Measurements from ENCODE around the gene B3GAT3. TPM values are rescaled to one million over a fixed set of nuclear protein-coding genes. Genes with fewer than 3 reads are reported as not detected.

B3GAT3 gene
- total RNA-seq, 1 experiment from 2014 or later, result 67.4 TPM

GRCh38 chr11:62607714-62608113, 14.1 kb downstream of the B3GAT3 start:
- no peak for DNase-seq (ENCODE audit: low spot score)
- in situ Hi-C loops (cut with HindIII; ENCODE audit: low sequenced_read_pairs), result no loop called here

- DNase-seq (ENCODE audit: low spot score), result no peak
- in situ Hi-C loops (cut with HindIII; ENCODE audit: low sequenced_read_pairs), result no loop called here
These were observed 15.9 kb downstream of the B3GAT3 start for GRCh38 chr11:62605902-62606301.

- no peak for DNase-seq (ENCODE audit: low spot score)
- in situ Hi-C loops (cut with HindIII; ENCODE audit: low sequenced_read_pairs), result no loop called here
These were observed 16.3 kb downstream of the B3GAT3 start for GRCh38 chr11:62605467-62605866.

DNA sequence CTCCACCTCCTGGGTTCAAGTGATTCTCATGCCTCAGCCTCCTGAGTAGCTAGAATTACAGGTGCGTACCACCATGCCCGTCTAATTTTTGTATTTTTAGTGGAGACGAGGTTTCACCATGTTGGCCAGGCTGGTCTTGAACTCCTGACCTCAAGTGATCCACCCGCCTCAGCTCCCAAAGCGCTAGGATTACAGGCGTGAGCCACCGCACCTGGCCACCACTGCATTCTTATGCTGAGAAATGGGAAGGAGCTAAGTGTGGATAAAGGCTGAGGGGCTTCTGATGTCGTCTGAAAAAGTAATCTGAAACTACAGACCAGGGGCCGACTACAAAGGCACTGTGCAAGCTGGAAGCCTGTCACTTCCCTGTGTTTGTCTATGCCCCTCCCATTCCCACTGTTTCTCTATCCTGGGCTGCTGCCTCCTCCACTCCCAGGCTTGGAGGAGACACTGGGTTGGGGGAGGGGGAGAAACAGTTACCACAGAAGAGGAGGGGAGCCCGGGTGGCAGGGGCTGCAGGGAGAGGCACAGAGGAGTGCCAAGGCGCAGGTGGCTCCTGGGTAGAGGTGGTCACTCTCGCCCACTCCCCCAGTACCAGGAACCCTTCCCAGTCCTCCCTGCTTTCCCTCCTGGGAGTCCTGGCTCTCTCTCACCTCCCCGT, 17.2 kb downstream of the B3GAT3 start:
- in situ Hi-C loops (cut with HindIII; ENCODE audit: low sequenced_read_pairs), result no loop called here
- DNase-seq (ENCODE audit: low spot score), result no peak

- in situ Hi-C loops (cut with HindIII; ENCODE audit: low sequenced_read_pairs), result no loop called here
These were observed 17.9 kb downstream of the B3GAT3 start for GRCh38 chr11:62603776-62604299.

DNA sequence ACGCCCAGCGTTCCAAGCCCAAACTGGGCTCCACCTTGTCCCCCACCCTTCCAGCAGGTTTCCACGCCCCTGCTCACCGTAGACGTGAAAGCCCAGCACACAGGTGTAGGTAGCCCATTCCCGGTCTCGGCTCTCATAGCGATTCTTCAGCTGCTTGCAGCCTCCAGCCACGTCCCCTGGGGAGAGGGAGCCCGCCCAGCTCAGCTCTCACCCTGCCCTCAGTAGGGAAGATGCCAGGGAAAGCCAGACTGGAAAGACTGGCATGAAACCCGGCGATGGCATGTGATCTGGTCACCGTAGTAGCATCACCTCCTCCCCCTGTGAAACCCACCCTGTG, 18.7 kb downstream of the B3GAT3 start:
- DNase-seq (ENCODE audit: low spot score), result no peak
- in situ Hi-C loops (cut with HindIII; ENCODE audit: low sequenced_read_pairs), result no loop called here

More at GRCh38 chr11:62603776-62604299, 17.9 kb downstream of the B3GAT3 start:
- DNase-seq (ENCODE audit: low spot score), result no peak

DNA sequence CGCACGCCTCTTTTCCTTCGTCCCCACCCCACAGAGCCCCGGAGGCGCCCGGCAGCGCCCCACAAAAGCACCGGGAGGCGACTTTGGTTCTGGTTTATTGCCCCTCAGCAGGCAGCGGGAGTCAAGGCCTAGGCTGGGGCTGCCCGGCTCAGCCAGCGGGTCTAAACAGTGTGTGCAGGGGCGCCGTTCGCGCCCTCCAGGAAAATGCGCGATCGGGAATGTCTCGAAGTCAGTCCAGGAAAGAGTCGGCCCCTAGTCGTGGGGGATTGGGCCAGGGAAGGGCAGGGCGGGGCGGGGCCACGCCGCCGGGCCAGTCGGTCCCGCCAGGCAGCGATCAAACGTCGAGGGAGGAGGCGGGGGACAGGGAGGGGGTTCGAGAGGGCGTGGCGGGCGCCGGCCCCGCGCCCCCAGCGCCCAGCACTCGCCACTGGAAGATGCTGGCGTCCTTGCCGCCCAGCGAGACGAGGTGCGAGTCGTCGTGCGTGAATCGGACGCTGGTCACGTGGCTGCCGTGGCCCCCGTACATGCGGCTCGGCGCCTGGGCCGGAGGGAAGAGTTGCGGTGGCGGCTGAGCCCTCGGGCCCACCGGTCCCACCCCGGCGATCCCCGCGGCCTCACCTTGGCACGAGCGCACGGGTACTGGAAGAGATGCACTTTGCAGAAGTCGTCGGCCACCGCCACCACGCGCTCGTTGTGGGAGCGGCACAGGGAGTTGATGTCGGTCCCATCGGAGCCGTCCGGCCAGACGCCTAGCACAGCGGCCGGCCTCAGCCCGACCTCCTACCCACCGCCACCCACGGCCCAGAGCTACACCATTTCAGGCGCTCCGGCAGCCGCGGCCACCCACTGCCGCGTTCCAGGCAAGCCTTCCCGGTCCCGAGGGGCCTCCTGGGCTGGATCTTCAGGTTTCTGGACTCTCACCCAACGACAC, 19.4 kb downstream of the B3GAT3 start:
- DNase-seq (ENCODE audit: low spot score), result peak; percentile 66
- in situ Hi-C loops (cut with HindIII; ENCODE audit: low sequenced_read_pairs), result no loop called here

DNA sequence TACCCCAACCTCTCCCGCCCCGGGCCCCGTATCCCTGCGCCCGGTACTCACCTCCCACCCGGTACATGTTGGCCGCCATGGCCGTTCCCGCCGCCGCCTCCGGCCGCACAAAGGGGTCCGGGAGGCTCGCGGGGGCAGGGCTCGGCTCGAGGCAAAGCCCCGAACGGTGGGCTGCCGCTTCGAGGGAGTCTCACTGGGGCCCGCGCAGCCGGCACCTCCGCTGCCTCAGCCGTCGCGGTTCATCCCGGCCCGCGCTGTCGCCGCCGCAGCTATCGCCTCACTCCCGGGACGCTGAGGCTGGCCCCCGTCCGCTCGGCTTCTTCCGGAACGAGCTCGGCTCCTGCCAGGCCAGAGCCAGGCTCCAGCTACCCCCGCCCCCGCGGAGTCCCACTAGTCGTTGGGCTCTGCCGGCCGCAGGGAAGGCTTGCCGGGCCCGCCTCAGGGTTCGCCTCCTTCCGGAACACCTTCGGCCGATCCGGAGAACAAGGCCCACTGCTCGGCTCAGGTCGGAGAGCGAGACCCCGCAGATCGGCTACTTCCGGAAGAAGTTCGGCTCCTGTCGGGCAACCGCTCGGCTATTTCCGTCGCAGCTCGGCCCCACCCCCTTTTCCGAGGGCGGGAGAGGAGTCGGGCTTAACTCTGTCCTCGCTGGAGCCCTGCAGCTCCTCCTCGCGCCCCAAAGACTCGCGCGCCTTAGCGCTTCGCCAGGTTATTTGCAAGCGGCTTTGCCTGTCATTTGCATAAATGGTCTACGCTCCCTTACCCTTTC, 20.2 kb downstream of the B3GAT3 start, which contains the start of gene MTA2:
Gene MTA2, minus strand, starts transcription at position 494 of the 769 bp plus-strand sequence. Its CDS starts 415 bp downstream, at position 79.
- DNase-seq (ENCODE audit: low spot score), result peak; percentile 97
- in situ Hi-C loops (cut with HindIII; ENCODE audit: low sequenced_read_pairs), result no loop called here

DNA sequence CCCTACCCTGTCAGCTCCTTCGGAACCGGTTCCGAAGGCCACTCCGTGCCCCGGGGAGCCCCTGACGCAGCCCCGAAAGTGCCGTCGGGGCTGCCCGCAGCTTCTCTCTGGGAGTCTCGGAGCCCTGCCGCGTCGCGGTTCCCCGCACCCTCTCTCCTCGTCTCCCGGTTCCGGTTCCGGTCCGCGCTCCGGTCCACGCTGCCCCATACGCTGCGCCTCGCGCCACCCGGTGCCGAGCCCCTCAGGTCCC, 20.7 kb downstream of the B3GAT3 start:
- in situ Hi-C loops (cut with HindIII; ENCODE audit: low sequenced_read_pairs), result no loop called here
- DNase-seq (ENCODE audit: low spot score), result no peak

DNA sequence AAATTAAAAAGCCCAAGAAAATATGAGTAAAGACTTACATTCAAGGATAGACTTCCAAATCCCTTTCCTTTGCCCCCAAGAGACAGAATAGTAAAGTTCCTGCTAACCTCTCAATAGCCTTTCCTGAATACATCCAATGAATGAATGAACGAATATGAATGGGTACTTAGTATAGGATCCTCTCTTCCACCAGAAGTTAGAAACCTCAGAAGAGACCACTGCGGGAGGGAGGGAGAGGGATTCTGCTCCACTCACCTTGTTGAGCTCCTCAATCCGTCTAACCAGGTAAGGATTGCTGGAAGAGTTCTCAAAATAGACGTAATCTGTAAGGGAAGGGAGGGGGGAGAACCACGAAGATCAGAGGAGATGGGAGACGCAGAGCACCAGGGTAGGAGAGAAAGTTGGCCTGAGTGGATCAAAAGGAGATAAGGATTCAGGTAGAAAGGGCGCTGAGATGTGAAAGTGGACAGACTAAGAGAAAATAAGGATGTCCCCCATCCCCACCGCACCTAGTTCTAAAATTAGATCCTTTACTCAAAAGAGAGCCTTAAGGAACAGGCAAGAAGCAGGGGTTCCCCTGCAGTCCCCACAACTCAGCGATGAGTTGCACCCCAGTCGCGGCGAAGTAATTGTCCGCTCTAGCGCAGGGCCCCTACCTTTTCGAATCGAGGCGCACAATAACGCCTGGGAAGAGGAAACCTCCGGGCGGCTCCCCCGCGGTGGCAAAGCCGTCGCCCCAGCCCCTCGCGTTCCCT, 21.2 kb downstream of the B3GAT3 start:
- no peak for DNase-seq (ENCODE audit: low spot score)
- in situ Hi-C loops (cut with HindIII; ENCODE audit: low sequenced_read_pairs), result no loop called here

DNA sequence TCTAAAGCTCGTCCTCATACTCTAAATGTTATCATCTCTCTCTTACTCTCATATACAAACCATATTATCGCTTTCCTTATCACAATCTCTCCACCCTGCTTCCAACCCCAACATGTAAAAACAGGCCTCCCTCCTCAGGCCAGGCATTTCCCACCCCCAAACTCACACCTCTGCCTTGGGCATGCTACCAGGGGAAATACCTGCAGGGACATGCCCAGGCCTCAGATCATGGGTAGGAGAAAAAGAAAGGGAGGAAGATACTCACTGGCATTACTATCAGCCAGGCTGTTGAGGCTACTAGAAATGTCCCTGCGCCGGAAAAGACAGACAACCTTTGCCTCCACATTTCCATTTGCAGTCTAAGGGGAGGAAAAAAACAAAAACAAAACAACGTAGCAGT, 21.9 kb downstream of the B3GAT3 start:
- in situ Hi-C loops (cut with HindIII; ENCODE audit: low sequenced_read_pairs), result loop anchor here (5.0 kb wide), 1 partner anchor 72 kb away; the partner anchor contains the start of genes LBHD1 and UQCC3
- DNase-seq (ENCODE audit: low spot score), result no peak

GRCh38 chr11:62599069-62599696, 22.6 kb downstream of the B3GAT3 start:
- in situ Hi-C loops (cut with HindIII; ENCODE audit: low sequenced_read_pairs), result loop anchor here (5.0 kb wide), 1 partner anchor 73 kb away; the partner anchor contains the start of genes LBHD1 and UQCC3
- DNase-seq (ENCODE audit: low spot score), result peak; percentile 92

DNA sequence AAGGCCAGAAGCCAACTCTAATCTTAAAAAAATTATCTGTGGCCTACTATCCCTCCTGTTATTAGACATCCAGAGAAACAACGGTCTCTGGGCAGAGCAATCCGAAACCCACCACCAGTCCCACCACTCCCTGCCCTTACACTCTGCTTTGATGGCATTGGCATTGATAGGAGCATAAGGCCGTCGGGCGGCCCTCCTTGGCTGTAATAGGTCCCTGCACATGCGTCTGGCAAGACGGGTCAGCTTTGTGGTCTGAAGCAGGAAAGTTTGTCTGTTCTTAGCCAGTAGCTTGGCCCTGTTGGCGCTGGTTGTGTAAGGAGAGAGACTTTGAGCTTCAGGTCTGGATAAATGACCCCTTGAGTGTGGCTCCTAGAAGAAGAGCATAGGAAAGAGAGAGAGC, 26.7 kb downstream of the B3GAT3 start:
- in situ Hi-C loops (cut with HindIII; ENCODE audit: low sequenced_read_pairs), result loop anchor here (5.0 kb wide), 1 partner anchor 77 kb away; the partner anchor contains the start of genes LBHD1 and UQCC3
- DNase-seq (ENCODE audit: low spot score), result no peak

DNA sequence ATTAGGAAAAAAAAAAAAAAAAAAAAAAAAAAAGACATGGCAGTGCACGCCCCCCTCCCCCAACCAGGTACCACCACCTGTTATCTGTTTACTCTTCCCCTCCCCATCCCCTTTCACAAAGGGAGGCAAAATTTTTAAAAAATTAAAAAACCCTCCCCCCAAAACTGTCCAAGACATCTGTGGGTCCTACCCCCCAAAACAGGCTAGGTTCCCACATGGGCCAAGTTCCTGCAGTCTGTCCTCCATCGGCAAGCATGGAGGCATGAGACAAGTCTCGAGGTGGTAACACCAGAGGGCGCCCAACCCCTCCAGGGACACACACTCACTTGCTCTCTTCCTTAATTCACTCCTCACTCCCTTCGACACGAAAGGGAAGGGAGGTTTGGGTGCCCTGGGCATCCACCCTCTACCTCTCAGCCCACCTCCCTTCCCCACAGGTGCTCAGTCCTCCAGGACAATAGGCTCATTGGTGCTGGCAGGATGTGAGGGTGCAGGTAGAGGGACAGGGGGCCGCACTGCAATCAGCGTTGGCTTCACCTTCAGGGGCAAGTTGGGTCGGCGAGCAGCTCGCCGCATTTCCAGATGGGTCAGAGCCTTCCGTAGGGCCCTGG, 28.2 kb downstream of the B3GAT3 start:
- in situ Hi-C loops (cut with HindIII; ENCODE audit: low sequenced_read_pairs), result no loop called here
- DNase-seq (ENCODE audit: low spot score), result peak; percentile 58

DNA sequence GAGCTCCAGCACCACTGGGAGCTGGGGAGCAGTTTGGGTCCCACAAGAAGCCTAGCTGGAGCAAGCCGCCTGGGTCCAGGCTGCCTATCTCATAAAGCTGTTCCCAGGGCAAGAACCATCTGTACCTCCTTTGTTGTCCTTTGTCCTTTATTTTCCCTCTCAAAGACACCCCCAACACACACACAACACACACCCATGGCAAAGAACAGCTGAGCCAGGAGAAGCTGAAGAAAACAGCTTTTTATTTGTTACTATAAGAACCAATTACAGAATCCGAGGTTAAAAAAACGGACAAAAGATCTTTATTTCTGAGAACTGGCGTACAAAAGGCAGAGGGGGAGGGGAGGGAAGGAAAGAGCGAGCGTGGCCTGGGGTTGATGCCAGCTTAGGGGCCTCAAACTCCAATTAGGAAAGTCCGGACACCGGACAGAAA, 28.8 kb downstream of the B3GAT3 start:
- no peak for DNase-seq (ENCODE audit: low spot score)
- in situ Hi-C loops (cut with HindIII; ENCODE audit: low sequenced_read_pairs), result no loop called here

- in situ Hi-C loops (cut with HindIII; ENCODE audit: low sequenced_read_pairs), result no loop called here
- no peak for DNase-seq (ENCODE audit: low spot score)
These were observed 29.5 kb downstream of the B3GAT3 start for GRCh38 chr11:62592146-62592815.

DNA sequence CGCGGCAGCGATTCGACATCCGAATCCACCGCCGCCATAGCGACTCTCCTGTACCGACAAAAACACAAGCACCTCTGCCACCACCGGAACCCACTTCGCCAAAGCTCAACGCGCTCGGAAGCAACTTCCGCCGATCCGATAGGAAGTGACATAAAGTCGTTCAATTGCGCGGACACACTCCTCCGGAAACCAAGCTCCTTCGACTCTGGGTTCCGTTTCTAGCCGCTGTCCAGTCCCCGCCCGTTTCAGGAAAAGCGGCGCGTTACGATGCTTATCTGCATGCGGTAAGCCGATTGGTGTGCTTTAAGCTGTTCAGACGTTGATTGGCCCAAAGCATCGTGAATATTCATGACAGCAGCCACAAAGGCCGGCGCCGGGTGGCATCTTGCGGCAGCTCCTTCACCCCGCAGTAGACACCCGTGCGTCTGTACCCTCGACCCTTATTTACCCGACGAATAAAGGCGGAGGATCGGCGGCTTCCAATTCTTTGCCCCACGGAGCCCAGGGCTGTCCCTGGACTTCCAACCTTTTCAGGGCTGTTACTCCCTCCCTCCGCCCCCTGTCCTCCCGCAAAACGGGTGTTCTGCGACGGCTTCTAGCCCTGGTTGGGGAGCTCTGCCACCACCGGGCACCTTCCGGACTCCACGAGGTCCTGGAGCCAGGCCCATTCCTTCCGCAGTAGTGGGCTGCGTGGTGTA, 30.2 kb downstream of the B3GAT3 start, which contains the start of gene TUT1:
Gene TUT1, minus strand, starts transcription at position 76 of the 698 bp plus-strand sequence. Its CDS starts 38 bp downstream, at position 38.
- DNase-seq (ENCODE audit: low spot score), result peak; percentile 100
- in situ Hi-C loops (cut with HindIII; ENCODE audit: low sequenced_read_pairs), result no loop called here
